DMS53 treated with DMSO at 0.1 percent for 48 hours (cell line): Measurements from ENCODE around the gene FBXW2.
"Not testable (repeated sequence)": the region's sequence is repeated elsewhere in the genome, so short reads cannot be mapped to it uniquely, and the experiment has no call there.

ENCODE experiments used
- DNase-seq: peaks from one replicate; lab custom pipeline; 2025; ENCODE audit not compliant: unreplicated experiment; lab: John Stamatoyannopoulos, UW

Gene FBXW2

DNA sequence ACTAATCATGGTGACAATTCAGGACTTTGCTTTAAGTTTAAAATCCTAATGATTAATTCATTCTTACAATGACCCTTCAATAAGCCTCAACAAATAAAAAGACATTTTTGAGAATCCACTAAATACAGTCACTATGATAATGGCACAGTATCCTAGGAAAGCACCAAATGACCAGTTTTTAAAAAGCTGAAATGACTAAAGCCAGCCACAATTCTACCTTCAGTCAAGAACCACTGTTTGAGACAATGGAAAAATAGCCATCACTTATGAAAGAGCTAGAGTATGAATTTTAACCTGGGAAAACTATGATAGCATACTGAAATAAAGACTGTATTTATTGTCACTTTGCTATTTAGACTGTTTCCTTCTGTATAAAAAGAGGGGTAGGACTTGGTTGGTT lies 14.0 kb downstream of the FBXW2 start:
- DNase-seq, result no peak

DNA sequence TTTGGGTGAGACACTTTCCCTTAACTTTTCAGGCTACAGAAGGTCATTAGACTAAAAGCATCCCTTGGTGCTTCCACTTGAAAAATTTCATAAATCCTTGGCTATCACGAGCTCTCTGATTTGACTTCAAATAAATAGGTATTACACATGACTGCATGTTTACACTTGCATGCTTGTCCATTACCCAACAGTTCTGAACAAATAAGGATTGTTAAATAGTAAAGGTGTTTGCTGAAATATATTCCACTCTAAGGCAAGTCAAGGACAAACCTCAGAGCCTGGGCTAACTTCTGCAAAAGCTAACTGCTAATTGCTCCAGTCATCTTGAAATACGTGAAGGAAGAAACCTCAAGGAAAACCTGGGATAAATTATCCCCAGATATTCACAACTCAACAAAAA lies 14.5 kb downstream of the FBXW2 start:
- no peak for DNase-seq

GRCh38 chr9:120777229-120777628 lies 16.0 kb downstream of the FBXW2 start:
- DNase-seq, result no peak

DNA sequence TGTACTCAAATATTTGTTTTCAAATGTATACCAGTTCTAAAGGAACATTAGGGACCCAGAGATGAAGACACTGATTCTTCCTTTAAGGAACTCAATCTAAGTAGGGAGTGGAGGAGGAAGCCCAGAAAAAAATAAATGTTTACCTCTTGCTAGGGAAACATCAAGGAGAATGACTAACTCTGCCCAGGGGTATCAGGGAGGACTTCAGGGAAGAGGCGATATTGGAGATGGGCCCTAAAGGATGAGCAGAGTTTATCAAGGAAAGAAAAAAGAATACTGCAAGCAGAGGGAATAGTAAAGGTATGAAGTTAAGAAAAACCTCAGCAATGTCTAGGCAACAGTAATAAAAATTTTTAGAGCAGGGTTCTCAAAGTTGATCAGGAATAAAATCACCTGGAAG lies 16.4 kb downstream of the FBXW2 start:
- DNase-seq, result no peak

- DNase-seq, result no peak
These were observed 17.4 kb downstream of the FBXW2 start for GRCh38 chr9:120775859-120776258.

GRCh38 chr9:120774719-120775118 lies 18.5 kb downstream of the FBXW2 start:
- no peak for DNase-seq

DNA sequence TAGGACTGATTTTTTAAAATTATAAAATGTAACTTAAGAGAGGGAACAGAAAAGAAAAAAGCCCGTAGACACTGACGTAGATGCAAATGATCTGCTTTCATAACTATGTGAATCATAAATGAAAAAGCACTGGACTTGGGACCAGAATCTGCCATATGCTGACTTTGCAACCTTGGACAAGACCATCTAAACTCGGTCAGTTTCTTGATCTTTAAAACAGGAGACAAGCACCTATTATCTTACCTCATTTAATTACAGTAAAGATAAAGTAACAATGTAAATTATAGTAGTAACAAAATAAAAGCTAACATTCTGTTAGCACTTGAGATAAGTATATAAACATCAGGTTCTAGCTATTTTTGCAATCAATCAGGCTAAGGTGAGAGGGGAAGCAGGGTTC lies 20.0 kb downstream of the FBXW2 start:
- no peak for DNase-seq

DNA sequence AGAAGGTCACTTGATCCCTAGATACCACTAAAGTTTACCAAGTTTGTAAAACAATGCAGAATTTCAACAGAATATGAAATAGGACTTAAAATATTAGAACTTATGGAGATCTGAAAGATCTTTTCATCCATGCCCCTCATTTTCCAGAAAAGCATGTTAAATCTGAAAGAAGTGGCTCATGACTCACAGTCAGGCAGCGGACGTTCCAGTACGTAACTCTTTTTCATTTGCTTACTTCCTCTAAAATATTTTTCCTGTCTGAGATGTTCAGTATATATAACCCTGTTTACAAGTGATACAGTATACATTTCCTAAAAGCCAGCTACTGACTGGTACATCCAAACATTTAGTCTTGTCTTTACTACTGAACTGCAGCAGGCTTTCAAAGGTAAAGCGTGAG lies 22.3 kb downstream of the FBXW2 start:
- no peak for DNase-seq

- no peak for DNase-seq
These were observed 24.3 kb downstream of the FBXW2 start for GRCh38 chr9:120768886-120769285.

- no peak for DNase-seq
These were observed 25.0 kb downstream of the FBXW2 start for GRCh38 chr9:120768247-120768646.

DNA sequence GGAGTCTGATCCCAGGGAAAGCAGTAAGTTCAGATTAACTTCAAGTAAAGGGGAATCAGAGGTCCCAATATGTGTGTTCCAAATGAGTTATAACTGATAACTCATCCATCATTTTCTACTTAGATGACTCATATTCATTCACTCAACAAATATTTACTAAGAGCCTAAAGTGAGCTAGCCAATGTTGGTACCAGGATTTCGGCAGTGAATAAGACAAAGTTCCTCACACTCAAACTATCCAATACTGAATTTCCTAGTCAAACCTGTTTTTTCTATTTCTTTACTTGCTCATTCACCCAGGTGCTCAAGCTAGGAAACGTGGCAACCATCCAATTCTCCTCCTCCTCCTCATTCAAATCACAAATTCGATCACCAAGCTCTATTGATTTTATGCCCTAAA lies 25.8 kb downstream of the FBXW2 start:
- peak; percentile 87 for DNase-seq

GRCh38 chr9:120765910-120766425 lies 27.2 kb downstream of the FBXW2 start:
- DNase-seq, result no peak

- DNase-seq, result no peak
These were observed 28.7 kb downstream of the FBXW2 start for GRCh38 chr9:120764476-120764875.

DNA sequence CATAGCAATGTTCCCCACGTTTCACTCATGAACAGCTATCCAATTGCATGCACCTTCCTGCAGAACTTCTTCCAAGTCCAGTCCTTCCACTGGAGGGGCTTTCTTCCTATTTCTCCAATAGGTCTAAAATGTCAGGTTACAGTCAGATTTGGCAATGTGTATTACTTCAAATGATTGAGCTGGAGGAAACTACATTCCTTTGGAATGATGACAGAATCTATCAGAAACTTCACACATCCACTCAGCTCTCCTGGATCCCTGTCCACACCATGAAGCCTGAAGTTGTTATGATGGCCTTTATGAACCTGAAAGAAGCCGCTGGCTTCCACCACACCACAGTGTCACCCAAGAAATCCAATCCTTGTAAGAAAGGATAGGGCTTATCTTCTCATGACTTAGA lies 32.2 kb downstream of the FBXW2 start:
- no peak for DNase-seq

GRCh38 chr9:120759755-120760400 lies 33.3 kb downstream of the FBXW2 start:
- DNase-seq, result no peak

DNA sequence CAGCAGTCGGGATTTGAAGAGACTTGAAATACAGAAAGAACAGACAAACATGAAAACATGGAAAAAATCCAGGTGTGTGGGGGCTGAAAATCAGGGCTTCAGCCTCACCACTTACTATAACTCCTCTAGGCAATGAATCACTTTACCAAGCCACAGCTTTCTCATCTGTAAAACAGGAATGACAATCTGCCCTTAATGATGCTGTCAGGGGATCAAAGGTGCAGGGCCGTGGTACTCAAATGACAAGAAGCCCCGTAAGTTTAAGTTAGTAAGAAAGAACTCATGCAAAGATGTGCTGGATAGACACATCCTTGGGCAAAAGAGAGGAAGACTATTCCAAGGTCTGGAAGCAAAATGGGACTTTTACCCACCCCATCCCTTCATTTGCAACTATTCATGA lies 34.7 kb downstream of the FBXW2 start:
- DNase-seq, result no peak

- no peak for DNase-seq
These were observed 35.9 kb downstream of the FBXW2 start for GRCh38 chr9:120757026-120757913.

GRCh38 chr9:120756531-120756930 lies 36.7 kb downstream of the FBXW2 start:
- DNase-seq, result no peak

DNA sequence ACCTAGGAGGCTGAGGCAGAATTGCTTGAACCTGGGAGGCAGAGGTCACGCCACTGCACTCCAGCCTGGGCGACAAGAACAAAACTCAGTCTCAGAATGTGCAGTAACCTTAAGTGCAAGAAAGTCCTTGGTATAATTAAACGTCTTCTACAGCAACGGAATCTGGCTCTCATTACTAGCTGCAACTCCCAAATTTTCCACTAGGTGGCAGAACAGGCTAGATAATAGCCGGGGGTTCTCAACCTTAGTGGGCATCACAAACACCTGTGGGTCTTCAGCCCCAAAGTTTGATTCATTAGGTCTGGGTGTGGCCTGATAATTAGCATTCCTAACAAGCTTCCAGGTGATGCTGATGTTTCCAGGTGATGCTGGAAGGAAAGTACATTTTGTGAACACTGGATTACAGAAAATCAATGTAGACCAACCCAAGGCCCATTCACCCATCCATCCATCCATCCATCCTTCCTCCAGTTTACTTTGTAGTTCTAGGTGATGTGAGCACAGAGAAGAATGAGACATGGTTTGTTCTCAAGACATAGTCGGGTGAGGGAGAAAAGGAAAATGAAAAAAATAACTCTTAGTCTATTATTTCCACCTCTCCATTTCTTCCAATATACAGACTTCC lies 37.3 kb downstream of the FBXW2 start:
- peak; percentile 9 for DNase-seq

DNA sequence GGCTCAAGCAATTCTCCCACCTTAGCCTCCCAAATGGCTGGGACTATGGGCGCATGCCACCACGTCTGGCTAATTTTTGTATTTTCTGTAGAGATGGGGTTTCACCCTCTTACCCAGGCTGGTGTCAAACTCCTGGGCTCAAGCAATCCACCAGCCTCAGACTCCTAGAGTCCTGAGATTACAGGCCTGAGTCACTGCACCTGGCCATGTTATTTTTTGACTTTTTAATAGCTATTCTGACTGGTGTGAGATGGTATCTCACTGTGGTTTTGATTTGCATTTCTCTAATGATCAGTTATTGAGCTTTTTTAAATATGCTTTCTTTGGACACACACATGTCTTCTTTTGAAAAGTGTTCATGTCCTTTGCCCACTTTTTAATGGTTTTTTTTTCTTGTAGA lies 38.2 kb downstream of the FBXW2 start:
- no peak for DNase-seq

- DNase-seq, result no peak
These were observed 42.8 kb downstream of the FBXW2 start for GRCh38 chr9:120750421-120750820.

GRCh38 chr9:120746366-120746765 lies 46.9 kb downstream of the FBXW2 start:
- not testable (repeated sequence) for DNase-seq
